Measurements from ENCODE around the gene PRSS16. TPM values are rescaled to one million over a fixed set of nuclear protein-coding genes. Genes with fewer than 3 reads are reported as not detected.

PRSS16 gene
- total RNA-seq, 1 donor from 2014 or later, result 29.8 TPM

- Mint-ChIP-seq H3K9me3 (ENCODE audit: low read depth) (peaks cover 2% of the 10 kb centered on the region), H3K36me3 (ENCODE audit: insufficient read depth) (no peaks in the 10 kb centered on the region), H3K4me1 (ENCODE audit: low read depth) (peaks cover 16% of the 10 kb centered on the region), H3K27me3 (peaks cover 75% of the 10 kb centered on the region), H3K4me3 (ENCODE audit: low read depth) (peak overlapping the region; percentile 67), H3K27ac (peak overlapping the region; percentile 2)
- no peak for TF ChIP-seq CTCF (IDR thresholded peaks at IDR 0.05; ENCODE audit: unreplicated experiment)
- DNase-seq (ENCODE audit: low spot score, unreplicated experiment), result no peak
Measured at GRCh38 chr6:27288136-27289044, 40.9 kb downstream of the PRSS16 start.

GRCh38 chr6:27290065-27290849 lies 42.8 kb downstream of the PRSS16 start:
- Mint-ChIP-seq H3K27me3 (peaks cover 88% of the 10 kb centered on the region), H3K36me3 (ENCODE audit: insufficient read depth) (no peaks in the 10 kb centered on the region), H3K27ac (peak overlapping the region; percentile 60), H3K9me3 (ENCODE audit: low read depth) (no peaks in the 10 kb centered on the region), H3K4me3 (ENCODE audit: low read depth) (peak overlapping the region; percentile 41), H3K4me1 (ENCODE audit: low read depth) (peaks cover 16% of the 10 kb centered on the region)
- DNase-seq (ENCODE audit: low spot score, unreplicated experiment), result no peak
- no peak for TF ChIP-seq CTCF (IDR thresholded peaks at IDR 0.05; ENCODE audit: unreplicated experiment)

GRCh38 chr6:27290850-27291208 lies 43.3 kb downstream of the PRSS16 start:
- DNase-seq (ENCODE audit: low spot score, unreplicated experiment), result no peak
- TF ChIP-seq CTCF (IDR thresholded peaks at IDR 0.05; ENCODE audit: unreplicated experiment), result no peak
- H3K4me3 Mint-ChIP-seq (ENCODE audit: low read depth), result peak overlapping the region; percentile 41
- H3K9me3 Mint-ChIP-seq (ENCODE audit: low read depth), result no peaks in the 10 kb centered on the region
- H3K4me1 Mint-ChIP-seq (ENCODE audit: low read depth), result peaks cover 20% of the 10 kb centered on the region
- H3K27me3 Mint-ChIP-seq, result peaks cover 90% of the 10 kb centered on the region
- H3K27ac Mint-ChIP-seq, result peak overlapping the region; percentile 60
- H3K36me3 Mint-ChIP-seq (ENCODE audit: insufficient read depth), result no peaks in the 10 kb centered on the region

GRCh38 chr6:27293436-27294098 lies 46.1 kb downstream of the PRSS16 start:
- Mint-ChIP-seq H3K27ac (peak overlapping the region; percentile 77), H3K4me1 (ENCODE audit: low read depth) (peaks cover 20% of the 10 kb centered on the region), H3K9me3 (ENCODE audit: low read depth) (no peaks in the 10 kb centered on the region), H3K36me3 (ENCODE audit: insufficient read depth) (no peaks in the 10 kb centered on the region), H3K4me3 (ENCODE audit: low read depth) (no peak overlapping the region), H3K27me3 (peaks cover 93% of the 10 kb centered on the region)
- TF ChIP-seq CTCF (IDR thresholded peaks at IDR 0.05; ENCODE audit: unreplicated experiment), result no peak
- DNase-seq (ENCODE audit: low spot score, unreplicated experiment), result no peak

- no peak for DNase-seq (ENCODE audit: low spot score, unreplicated experiment)
- no peaks in the 10 kb centered on the region for H3K36me3 Mint-ChIP-seq (ENCODE audit: insufficient read depth)
- H3K4me1 Mint-ChIP-seq (ENCODE audit: low read depth), result peaks cover 17% of the 10 kb centered on the region
- H3K27ac Mint-ChIP-seq, result no peak overlapping the region
- no peak for TF ChIP-seq CTCF (IDR thresholded peaks at IDR 0.05; ENCODE audit: unreplicated experiment)
- H3K9me3 Mint-ChIP-seq (ENCODE audit: low read depth), result no peaks in the 10 kb centered on the region
- H3K4me3 Mint-ChIP-seq (ENCODE audit: low read depth), result no peak overlapping the region
- peaks cover 91% of the 10 kb centered on the region for H3K27me3 Mint-ChIP-seq
Measured at GRCh38 chr6:27294409-27294808, 46.9 kb downstream of the PRSS16 start.
